SU-DHL-6 (cell line): ENCODE measurements around the gene ATP10A.

ENCODE experiments used
- CTCF ChIP-seq: fragments of 200-600 bp; sonication (generic); IDR thresholded peaks from one replicate; pipeline ENCODE4 v1.5.1; 2017; ENCODE audit warnings: antibody characterized with exemption, mild to moderate bottlenecking, low read length, moderate library complexity; ENCODE audit not compliant: insufficient read depth, poor library complexity, severe bottlenecking
- EZH2phosphoT487 ChIP-seq: fragments of 200-600 bp; sonication (generic), shearing (Covaris generic); conservative IDR thresholded peaks from 2 replicates; pipeline ENCODE4 v1.6.1; 2018; ENCODE audit warnings: mild to moderate bottlenecking, antibody characterized with exemption, low read length, moderate library complexity, mixed read lengths

GRCh38 chr15:25670025-25670554 lies 193.0 kb downstream of the ATP10A start:
- TF ChIP-seq CTCF (no peak), EZH2phosphoT487 (no peak)
